Gastroesophageal sphincter (tissue), 3 donors: ENCODE measurements around the gene KIT.

Experiments
- EP300 ChIP-seq: sonication (generic); formaldehyde crosslinking; IDR thresholded peaks from one replicate; pipeline ENCODE4 v1.6.1; 2017; ENCODE audit warnings: antibody characterized with exemption, mild to moderate bottlenecking
- POLR2A ChIP-seq, 2 donors: fragments of 450-650 bp; IDR thresholded peaks; one replicate each; pipeline ENCODE4 v1.6.1; 2017; ENCODE audit warnings: antibody characterized with exemption in 2 of 2, mild to moderate bottlenecking in 2 of 2, moderate library complexity in 1 of 2
- POLR2AphosphoS5 ChIP-seq: sonication (generic); formaldehyde crosslinking; IDR thresholded peaks from one replicate; pipeline ENCODE4 v1.6.1; 2017; ENCODE audit warnings: antibody characterized with exemption
- TF ChIP-seq, protein P1 (sequence below), 4 experiments: fragments of 200-600 bp in 2 of 4; fragments of 450-650 bp in 2 of 4; sonication (generic) in 1 of 4; IDR thresholded peaks; one replicate each; pipeline ENCODE4 v1.5.1; 2017 to 2019; ENCODE audit warnings: antibody characterized with exemption in 4 of 4, mild to moderate bottlenecking in 2 of 4, moderate library complexity in 2 of 4

DNA sequence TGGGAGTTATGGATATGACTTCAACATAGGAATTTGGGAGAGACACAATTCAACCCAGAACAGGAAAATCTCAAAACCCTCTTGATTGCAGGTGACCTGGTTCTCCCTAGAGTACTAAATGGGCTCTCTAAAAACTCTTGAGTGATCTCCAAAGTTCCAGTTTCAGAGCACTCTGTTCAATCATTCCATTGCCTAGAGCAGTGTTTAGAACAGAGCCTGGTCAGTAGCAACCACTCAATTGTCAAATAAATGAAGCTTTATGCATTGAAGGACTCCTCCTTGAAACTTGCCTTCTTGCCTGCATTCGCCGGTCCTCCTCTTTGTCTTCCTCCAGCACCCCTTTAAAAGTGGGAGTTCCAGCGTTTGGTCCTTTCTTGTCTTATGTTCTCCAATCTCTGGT is 85.8 kb downstream of the KIT start:
- TF ChIP-seq POLR2A (IDR thresholded peaks at IDR 0.05) (no peak), POLR2AphosphoS5 (no peak), EP300 (no peak)
- TF ChIP-seq, protein P1, sequence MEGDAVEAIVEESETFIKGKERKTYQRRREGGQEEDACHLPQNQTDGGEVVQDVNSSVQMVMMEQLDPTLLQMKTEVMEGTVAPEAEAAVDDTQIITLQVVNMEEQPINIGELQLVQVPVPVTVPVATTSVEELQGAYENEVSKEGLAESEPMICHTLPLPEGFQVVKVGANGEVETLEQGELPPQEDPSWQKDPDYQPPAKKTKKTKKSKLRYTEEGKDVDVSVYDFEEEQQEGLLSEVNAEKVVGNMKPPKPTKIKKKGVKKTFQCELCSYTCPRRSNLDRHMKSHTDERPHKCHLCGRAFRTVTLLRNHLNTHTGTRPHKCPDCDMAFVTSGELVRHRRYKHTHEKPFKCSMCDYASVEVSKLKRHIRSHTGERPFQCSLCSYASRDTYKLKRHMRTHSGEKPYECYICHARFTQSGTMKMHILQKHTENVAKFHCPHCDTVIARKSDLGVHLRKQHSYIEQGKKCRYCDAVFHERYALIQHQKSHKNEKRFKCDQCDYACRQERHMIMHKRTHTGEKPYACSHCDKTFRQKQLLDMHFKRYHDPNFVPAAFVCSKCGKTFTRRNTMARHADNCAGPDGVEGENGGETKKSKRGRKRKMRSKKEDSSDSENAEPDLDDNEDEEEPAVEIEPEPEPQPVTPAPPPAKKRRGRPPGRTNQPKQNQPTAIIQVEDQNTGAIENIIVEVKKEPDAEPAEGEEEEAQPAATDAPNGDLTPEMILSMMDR (IDR thresholded peaks at IDR 0.05) = no peak
